HEK293 (cell line): ENCODE results near the gene CUL7.

Experiments used
- CTCF ChIP-seq: fragments of 450-650 bp; formaldehyde crosslinking; IDR thresholded peaks from 2 replicates; pipeline ENCODE4 v1.5.1; 2016; ENCODE audit warnings: missing biosample characterization, missing genetic modification characterization
- GLI4 ChIP-seq: fragments of 450-650 bp; formaldehyde crosslinking; IDR thresholded peaks from 2 replicates; pipeline ENCODE4 v1.5.1; 2016; ENCODE audit warnings: missing biosample characterization, missing genetic modification characterization
- SP2 ChIP-seq: fragments of 450-650 bp; formaldehyde crosslinking; IDR thresholded peaks from 2 replicates; pipeline ENCODE4 v1.5.1; 2016; ENCODE audit warnings: missing biosample characterization, missing genetic modification characterization
- ZBTB10 ChIP-seq: fragments of 450-650 bp; formaldehyde crosslinking; IDR thresholded peaks from 2 replicates; pipeline ENCODE4 v1.5.1; 2016; ENCODE audit warnings: missing biosample characterization, missing genetic modification characterization
- ZBTB8A ChIP-seq: fragments of 450-650 bp; formaldehyde crosslinking; IDR thresholded peaks from 2 replicates; pipeline ENCODE4 v1.5.1; 2016; ENCODE audit warnings: missing biosample characterization, missing genetic modification characterization
- ZNF175 ChIP-seq: fragments of 450-650 bp; formaldehyde crosslinking; IDR thresholded peaks from 2 replicates; pipeline ENCODE4 v1.5.1; 2016; ENCODE audit warnings: missing biosample characterization, missing genetic modification characterization
- ZNF223 ChIP-seq: fragments of 450-650 bp; formaldehyde crosslinking; IDR thresholded peaks from 2 replicates; pipeline ENCODE4 v1.5.1; 2016; ENCODE audit warnings: missing biosample characterization, missing genetic modification characterization
- ZNF24 ChIP-seq: fragments of 450-650 bp; formaldehyde crosslinking; IDR thresholded peaks from 2 replicates; pipeline ENCODE4 v1.5.1; 2016; ENCODE audit warnings: missing biosample characterization, missing genetic modification characterization
- ZNF366 ChIP-seq: fragments of 450-650 bp; formaldehyde crosslinking; conservative IDR thresholded peaks from 2 replicates; pipeline ENCODE4 v1.5.1; 2016; ENCODE audit warnings: missing biosample characterization, missing genetic modification characterization
- ZNF423 ChIP-seq: fragments of 450-650 bp; formaldehyde crosslinking; IDR thresholded peaks from 2 replicates; pipeline ENCODE4 v1.5.1; 2016; ENCODE audit warnings: missing biosample characterization, missing genetic modification characterization
- TF ChIP-seq, protein P1 (sequence below): fragments of 450-650 bp; formaldehyde crosslinking; IDR thresholded peaks from 2 replicates; pipeline ENCODE4 v1.5.1; 2016; ENCODE audit warnings: missing biosample characterization, missing genetic modification characterization

DNA sequence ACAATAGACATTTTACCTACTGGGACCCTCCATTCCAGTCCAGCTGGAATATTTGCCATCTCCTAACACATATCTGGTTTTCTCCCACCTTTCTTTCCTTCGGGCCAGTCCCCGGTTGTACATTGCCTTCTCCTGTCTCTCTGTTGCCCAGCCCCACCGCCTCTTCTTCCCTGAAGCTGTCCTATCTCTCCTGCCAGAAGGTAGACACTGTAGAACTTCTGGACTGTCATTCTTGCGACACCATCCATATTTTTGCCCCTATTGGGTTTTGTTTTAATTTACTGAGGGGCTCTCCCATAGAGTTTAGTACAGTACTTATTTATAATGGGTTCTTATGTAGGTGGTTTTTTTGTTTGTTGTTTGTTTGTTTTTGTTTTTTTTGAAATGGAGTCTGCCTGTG is 27.4 kb upstream of the CUL7 start:
- no peak for TF ChIP-seq GLI4 (tag by site-specific recombination)
- TF ChIP-seq ZNF175, result no peak
- TF ChIP-seq ZNF24, result no peak
- no peak for TF ChIP-seq CTCF (tag by site-specific recombination)
- TF ChIP-seq ZNF423, result no peak
- no peak for TF ChIP-seq ZBTB10 (tag by site-specific recombination)
- no peak for TF ChIP-seq ZNF366 (tag by site-specific recombination)
- no peak for TF ChIP-seq SP2 (tag by site-specific recombination)
- TF ChIP-seq ZNF223, result no peak
- no peak for TF ChIP-seq ZBTB8A (tag by site-specific recombination)
- TF ChIP-seq, protein P1, sequence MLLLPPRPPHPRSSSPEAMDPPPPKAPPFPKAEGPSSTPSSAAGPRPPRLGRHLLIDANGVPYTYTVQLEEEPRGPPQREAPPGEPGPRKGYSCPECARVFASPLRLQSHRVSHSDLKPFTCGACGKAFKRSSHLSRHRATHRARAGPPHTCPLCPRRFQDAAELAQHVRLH (tag by site-specific recombination), result no peak
